DMS79 (cell line): ENCODE results near the gene APOL1.
"Not testable (repeated sequence)": the region's sequence is repeated elsewhere in the genome, so short reads cannot be mapped to it uniquely, and the experiment has no call there.

Experiments used
- DNase-seq: peaks from one replicate; lab custom pipeline; 2025; lab: John Stamatoyannopoulos, UW

APOL1 gene

GRCh38 chr22:36252754-36253522, at the start of gene APOL1:
APOL1 (plus strand) TSS chr22:36253133; CDS start chr22:36254956, 1,823 bp downstream.
- no peak for DNase-seq

DNA sequence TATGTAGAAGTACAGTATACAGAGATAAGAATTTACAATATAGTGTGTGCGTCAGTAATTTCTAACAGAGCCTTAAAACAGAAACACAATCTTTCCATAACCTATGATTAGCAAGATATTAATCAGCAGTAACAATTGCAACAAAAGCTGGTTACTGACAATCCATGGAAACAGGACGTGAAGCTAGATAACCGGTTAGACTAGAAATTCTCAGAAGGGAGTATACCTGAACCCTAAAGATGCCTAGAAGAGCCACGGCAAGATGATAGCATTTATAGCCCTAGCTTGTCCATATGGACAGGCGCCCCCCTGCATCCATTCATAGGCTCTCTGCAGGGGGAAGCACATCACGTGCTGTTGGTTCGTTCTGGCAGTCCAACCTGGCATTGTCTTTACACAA, 49.5 kb upstream of the APOL1 start:
- not testable (repeated sequence) for DNase-seq

DNA sequence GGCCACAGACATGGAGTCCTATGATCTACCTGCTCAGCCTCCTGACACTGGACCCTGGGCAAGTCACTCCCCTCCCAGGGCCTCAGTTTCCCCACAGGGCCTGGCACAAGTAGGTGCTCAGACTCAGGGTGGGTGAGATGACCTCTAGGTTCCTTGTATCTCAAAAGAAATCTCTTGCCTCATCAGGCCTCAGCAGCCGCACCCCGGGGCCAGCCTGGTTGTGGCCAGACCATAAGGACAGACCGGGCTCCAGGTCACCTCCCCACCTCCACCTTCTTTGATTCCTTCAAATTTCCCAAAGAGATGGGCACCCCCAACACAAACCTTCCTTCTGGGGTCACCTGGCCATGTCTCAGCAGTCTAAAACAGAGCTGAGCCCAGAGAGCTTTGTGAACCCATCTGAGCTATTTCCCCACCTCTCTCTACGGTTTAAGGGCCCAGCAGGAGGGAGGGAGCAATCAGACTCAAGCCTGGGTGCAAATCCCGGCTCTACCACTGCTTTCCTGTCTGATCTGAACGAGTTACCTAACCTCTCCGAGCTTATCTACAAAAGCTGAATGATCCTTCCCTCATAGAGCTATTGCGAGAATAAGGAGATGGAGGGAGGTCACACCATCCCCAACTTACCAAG, 48.8 kb upstream of the APOL1 start:
- DNase-seq = no peak

DNA sequence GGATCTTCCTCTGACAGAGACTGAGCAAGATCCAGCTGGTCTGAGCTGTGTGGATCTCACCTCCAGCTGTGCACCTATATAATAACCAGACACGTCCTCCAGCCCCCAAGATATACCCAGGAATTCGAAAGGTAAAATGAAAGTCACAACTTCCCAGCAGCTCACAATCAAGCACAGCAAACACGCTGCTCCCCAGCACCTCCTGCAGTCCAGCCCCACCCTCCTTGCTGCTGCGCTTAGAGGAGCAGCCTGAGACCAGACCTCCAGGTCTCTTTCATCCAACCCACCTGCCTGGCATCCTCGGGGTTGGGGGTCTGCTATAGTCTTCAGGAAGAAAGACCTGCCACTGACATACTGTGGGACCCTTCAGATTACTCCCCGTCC, 48.3 kb upstream of the APOL1 start:
- DNase-seq = no peak

DNA sequence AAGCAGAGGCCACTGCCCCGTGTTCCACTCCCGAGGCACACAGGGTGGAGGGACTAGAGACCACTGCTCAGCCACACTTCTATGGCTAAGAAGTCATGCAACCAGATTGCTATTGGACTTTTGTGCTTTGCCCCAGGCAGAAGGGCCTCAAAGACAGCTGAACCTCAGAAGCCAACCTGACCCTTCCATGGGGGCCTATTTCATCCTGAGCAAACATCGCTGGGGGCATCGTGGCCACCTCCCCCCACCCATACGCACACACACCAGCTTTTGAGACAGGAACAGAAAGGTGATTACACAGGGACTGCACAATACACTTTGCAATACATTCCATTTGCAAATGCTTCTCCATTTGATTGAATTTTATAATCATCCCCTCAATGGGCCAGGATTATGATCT, 47.4 kb upstream of the APOL1 start:
- not testable (repeated sequence) for DNase-seq

DNA sequence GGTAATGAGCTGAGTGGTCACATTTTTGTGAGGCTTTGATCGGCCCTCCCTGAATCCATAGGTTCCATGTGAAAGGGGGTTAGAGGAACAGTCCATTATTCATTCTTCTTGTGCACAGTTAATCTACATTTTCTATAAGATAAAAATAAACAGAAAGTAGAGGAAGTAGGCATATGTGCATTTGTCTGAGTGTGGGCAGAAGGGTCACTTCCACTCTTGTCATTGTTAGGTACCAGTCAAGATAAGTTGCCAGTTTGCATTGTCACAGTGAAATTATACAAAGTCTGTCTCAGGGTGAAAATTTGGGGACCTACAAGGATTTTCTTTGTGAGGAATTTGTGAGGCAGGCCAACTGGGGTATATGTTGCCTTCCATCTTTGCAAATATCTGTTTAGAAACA, 46.7 kb upstream of the APOL1 start:
- no peak for DNase-seq

DNA sequence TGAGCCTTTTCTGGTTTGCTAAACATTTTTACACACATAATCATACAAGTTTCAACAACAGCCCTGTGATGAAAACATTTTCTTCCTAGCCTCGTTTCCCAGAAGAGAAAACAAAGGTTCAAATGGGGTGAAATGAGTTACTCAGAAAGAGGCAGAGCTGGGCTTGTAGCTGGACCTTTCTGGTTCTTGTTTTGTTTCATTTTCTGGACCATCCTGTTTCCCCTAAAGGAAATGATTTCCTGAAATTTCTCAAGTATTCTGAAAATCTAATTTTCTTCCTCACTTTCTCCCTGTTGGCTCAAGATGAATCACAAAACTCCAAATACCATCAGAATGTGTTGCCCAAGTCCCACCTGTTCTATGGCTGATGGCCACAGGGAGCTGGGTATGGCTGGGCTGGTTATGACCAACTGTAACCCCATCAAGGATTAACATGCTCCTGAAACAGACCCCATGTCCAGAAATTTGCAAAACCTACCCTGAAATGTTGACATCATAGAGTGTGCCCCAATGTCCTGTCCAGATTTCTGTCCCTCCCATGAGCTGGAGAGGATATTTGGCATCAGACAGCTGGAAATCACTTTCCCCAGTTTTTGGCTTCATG, 44.7 kb upstream of the APOL1 start:
- no peak for DNase-seq

DNA sequence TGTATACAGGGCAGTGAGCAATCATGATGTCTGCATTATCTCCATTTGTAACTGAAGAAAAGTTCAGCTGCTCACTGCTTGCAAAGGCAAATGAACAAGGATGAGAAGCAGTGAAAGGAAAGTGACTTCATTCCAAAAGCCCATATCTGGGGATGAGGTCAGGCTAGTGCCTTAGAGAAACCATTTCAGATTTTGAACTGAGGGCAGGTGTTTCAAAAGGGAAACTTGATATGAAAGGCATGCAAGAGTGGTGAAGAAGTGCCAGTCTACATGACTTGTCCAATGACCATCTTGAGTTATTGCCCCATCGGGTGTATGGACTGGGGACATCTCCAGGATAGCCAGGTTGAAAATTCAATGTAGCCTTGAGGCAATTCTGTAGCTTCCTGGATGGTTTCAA, 44.0 kb upstream of the APOL1 start:
- no peak for DNase-seq

DNA sequence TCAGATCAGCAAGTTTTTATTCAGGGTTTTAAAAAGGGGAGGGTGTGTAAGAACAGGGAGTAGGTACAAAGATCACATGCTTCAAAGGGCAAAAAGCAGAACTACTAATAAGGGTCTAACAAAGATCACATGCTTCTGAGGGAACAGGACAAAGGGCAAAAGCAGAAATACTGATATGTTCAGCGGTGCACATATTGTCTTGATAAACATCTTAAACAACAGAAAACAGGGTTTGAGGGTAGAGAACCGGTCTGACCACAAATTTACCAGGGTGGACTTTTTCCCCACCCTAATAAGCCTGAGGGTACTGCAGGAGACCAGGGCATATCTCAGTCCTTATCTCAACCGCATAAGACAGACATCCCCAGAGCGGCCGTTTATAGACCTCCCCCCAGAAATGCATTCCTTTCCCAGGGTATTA, 43.4 kb upstream of the APOL1 start:
- not testable (repeated sequence) for DNase-seq

DNA sequence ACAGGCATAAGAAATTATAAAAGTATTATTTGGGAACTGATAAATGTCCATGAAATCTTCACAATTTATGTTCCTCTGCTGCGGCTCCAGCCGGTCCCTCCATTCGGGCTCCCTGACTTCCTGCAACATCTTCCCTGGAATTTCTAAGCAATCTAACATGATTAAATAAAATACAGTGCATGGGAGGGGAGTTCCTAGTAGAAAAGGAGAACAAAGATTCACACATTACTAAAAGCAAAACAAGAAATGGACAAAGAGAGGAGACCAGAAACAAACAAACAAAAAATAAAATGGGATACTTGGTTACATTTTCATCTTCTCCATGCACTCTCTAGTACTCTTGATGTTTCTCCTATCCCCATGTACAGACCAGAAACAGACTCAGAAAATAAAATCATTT, 42.7 kb upstream of the APOL1 start:
- DNase-seq = no peak

DNA sequence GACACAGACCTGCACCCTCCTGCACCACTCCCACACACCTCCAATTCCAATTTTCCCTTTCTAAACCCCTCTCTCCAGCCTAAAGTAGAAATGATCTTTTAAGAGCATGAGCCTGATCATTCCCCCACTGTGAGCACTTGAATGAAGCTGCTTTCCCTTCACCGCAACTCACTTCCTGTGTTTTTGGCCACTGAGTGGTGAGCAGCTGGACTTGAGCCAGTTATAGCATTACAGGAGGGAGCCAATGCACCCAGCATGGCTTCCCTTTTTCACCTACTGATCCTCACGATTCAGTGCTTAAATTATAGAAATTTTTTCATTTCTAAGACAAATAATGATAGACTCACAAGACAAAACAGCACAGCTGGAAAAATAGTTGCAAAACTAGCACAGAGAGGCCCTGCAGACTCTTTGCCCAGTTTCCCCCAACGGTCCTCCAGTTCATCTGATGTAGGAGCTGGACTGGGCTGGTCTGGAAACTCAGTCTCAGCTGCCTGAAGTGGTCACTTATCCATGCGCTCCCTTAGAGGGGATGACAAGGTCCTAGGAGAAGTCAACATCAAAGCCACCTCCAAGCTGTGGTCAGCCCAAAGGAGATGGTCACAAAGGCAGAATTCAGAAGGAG, 41.6 kb upstream of the APOL1 start:
- DNase-seq = peak; percentile 22

GRCh38 chr22:36212901-36213300, 40.0 kb upstream of the APOL1 start:
- DNase-seq = no peak

DNA sequence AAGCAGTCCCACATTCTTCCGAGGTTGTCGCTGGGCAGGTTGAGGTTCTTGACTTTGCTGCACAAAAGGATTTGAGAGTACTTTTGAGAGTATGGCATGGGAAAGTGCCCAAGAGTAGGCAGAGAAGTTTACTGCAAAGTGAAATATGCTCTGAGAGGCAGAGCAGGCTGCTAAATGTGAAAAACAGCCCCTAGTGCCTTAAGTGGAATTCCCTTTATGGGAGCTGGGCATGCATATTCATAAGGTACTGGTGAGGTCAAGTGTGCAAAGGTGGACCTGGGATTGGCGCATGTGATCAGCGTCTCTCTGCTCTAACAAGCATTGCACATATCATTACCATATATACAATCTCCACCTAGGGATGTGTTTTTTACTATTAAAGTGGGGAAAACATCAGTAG, 39.3 kb upstream of the APOL1 start:
- DNase-seq = peak; percentile 44

GRCh38 chr22:36215981-36216380, 37.0 kb upstream of the APOL1 start:
- no peak for DNase-seq

DNA sequence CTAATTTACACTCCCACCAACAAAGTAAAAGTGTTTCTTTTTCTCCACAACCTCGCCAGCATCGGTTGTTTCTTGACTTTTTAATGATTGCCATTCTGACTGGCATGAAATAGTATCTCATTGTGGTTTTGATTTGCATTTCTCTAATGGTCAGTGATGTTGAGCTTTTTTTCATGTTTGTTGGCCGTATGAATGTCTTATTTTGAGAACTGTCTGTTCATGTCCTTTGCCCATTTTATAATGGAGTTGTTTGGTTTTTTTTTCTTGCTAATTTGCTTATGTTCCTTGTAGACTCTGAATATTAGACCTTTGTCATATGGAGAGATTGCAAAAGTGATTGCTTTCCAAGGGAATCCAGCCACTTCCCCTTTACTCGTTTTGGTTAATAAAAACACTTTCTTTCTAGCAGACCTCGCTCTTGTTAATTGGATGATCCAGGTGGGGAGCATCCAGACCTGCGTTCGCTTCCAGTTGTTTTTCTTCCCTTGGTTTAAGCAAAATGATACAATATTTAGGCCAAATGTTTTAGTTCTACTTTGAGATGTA, 34.2 kb upstream of the APOL1 start:
- no peak for DNase-seq

GRCh38 chr22:36220451-36220921, 32.4 kb upstream of the APOL1 start:
- no peak for DNase-seq

GRCh38 chr22:36221799-36222751, 30.9 kb upstream of the APOL1 start:
- no peak for DNase-seq

DNA sequence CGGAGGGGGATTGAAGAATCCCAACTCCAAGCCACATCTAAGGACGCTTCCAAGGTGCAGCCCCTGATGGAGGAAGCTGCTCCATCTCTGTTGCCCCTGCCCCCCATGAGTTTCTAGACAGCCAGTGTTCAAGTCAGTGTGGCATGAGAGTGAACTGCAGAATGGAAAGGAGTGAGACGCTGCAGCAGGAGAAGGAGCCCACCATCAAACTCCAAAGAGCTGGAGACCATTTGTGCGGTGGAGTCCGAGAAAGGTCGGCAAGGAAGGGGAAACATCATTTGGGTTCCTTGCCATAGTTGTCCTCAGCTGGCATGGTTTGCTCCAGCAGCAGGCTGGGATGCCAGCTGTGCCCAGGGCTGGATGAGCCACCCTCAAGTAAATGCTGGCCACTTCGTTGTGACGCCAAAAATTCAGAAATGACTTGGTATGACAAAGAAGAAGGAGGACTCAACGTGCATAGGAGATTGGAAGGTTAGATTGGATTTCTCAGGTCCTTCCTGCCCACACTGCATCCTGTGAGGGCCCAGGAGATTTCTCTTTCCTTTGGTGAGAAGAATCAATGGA, 30.0 kb upstream of the APOL1 start:
- DNase-seq = no peak

DNA sequence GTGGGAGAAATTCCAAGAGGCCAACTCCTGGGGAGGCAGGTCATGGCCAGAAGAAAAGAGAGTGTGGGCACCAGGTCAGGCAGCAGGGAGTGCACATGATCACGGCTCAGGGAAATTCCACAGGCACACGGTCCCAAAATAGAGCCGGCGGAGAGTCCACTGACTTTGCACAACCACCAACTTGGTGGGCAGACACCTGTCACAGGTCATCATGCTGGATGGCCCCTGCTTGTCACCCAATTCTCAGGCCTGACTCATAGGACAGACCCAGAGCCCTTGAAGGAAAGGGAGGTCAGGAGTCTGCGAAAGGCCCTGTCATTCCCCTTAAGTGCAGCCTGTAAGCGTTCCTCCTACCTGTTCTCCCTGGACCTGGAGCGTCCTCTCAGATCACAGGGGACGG, 29.4 kb upstream of the APOL1 start:
- no peak for DNase-seq

- no peak for DNase-seq
Observed at GRCh38 chr22:36224245-36224644, 28.7 kb upstream of the APOL1 start.

- no peak for DNase-seq
Observed at GRCh38 chr22:36225333-36225922, 27.5 kb upstream of the APOL1 start.
